Neural cell (in vitro differentiated cells): ENCODE results near the gene LAMA5. TPM values are rescaled to one million over a fixed set of nuclear protein-coding genes. Genes with fewer than 3 reads are reported as not detected.

ENCODE experiments used
- H2AFZ ChIP-seq: fragments of 200-600, 300-800 bp; sonication (generic), shearing (Covaris generic); 2 replicates; pipeline ENCODE4 v1.6.0; 2014; ENCODE audit warnings: low read depth, mild to moderate bottlenecking, antibody characterized with exemption, low read length, moderate library complexity
- H3F3A ChIP-seq: fragments of 200-600 bp; shearing (Covaris generic); 2 replicates; pipeline ENCODE4 v1.6.1; 2016; ENCODE audit warnings: mild to moderate bottlenecking, moderate library complexity, mixed read lengths, antibody characterized with exemption, low read length; ENCODE audit not compliant: insufficient read depth, poor library complexity, severe bottlenecking
- H3K27ac ChIP-seq: fragments of 200-600, 300-800 bp; sonication (generic), shearing (Covaris generic); 2 replicates; pipeline ENCODE4 v1.5.1; 2014; ENCODE audit warnings: mild to moderate bottlenecking, low read length, moderate library complexity
- H3K27me3 ChIP-seq: fragments of 300-800, 200-600 bp; sonication (generic), shearing (Covaris generic); 2 replicates; pipeline ENCODE4 v1.6.0; 2014; ENCODE audit warnings: mild to moderate bottlenecking, low read depth, low read length, moderate library complexity; ENCODE audit not compliant: insufficient read depth
- H3K36me3 ChIP-seq: fragments of 300-800, 200-600 bp; sonication (generic), shearing (Covaris generic); 2 replicates; pipeline ENCODE4 v1.5.1; 2014; ENCODE audit warnings: mild to moderate bottlenecking, antibody characterized with exemption, low read length, moderate library complexity; ENCODE audit not compliant: insufficient read depth
- H3K4me2 ChIP-seq: fragments of 300-800, 200-600 bp; sonication (generic), shearing (Covaris generic); 2 replicates; pipeline ENCODE4 v1.6.0; 2014; ENCODE audit warnings: mild to moderate bottlenecking, low read length
- H3K4me3 ChIP-seq: fragments of 300-800, 200-600 bp; sonication (generic), shearing (Covaris generic); 2 replicates; pipeline ENCODE4 v1.5.1; 2014; ENCODE audit warnings: mild to moderate bottlenecking, low read length, moderate library complexity
- H3K79me2 ChIP-seq: fragments of 200-600 bp; shearing (Covaris generic); replicated peaks from 2 replicates; pipeline ENCODE4 v1.6.0; 2014; ENCODE audit warnings: mild to moderate bottlenecking, low read length, moderate library complexity; ENCODE audit not compliant: insufficient read depth
- H3K9ac ChIP-seq: fragments of 300-800, 200-600 bp; sonication (generic), shearing (Covaris generic); 2 replicates; pipeline ENCODE4 v1.6.1; 2016; ENCODE audit warnings: mild to moderate bottlenecking, low read length, mixed read lengths
- H3K9me2 ChIP-seq: fragments of 200-600 bp; shearing (Covaris generic); 2 replicates; pipeline ENCODE4 v1.6.1; 2016; ENCODE audit warnings: mild to moderate bottlenecking, low read length, mixed read lengths; ENCODE audit not compliant: insufficient read depth
- H3K9me3 ChIP-seq: fragments of 200-600, 300-800 bp; sonication (generic), shearing (Covaris generic); 2 replicates; pipeline ENCODE4 v1.6.1; 2016; ENCODE audit warnings: mild to moderate bottlenecking, mixed run types, low read length, moderate library complexity, mixed read lengths
- H4K20me1 ChIP-seq: fragments of 200-600 bp; shearing (Covaris generic); 2 replicates; pipeline ENCODE4 v1.6.1; 2016; ENCODE audit warnings: mild to moderate bottlenecking, mixed run types; ENCODE audit not compliant: insufficient read depth
- EP300 ChIP-seq: fragments of 450-650 bp; conservative IDR thresholded peaks from 2 replicates; pipeline ENCODE4 v1.6.1; 2014; ENCODE audit warnings: antibody characterized with exemption, mild to moderate bottlenecking, moderate library complexity; ENCODE audit not compliant: poor library complexity, severe bottlenecking
- EZH2 ChIP-seq: fragments of 200-600, 300-800 bp; shearing (Covaris generic), sonication (generic); IDR thresholded peaks from 2 replicates; pipeline ENCODE4 v1.6.1; 2014; ENCODE audit warnings: antibody characterized with exemption, low read length, borderline replicate concordance, mild to moderate bottlenecking; ENCODE audit not compliant: insufficient read depth, poor library complexity, severe bottlenecking
- MXI1 ChIP-seq: fragments of 450-650 bp; conservative IDR thresholded peaks from 2 replicates; pipeline ENCODE4 v1.6.1; 2014; ENCODE audit warnings: antibody characterized with exemption, mild to moderate bottlenecking; ENCODE audit not compliant: poor library complexity, severe bottlenecking
- POLR2AphosphoS5 ChIP-seq: IDR thresholded peaks from 2 replicates; pipeline ENCODE4 v1.6.1; 2012
- RAD21 ChIP-seq: fragments of 450-650 bp; conservative IDR thresholded peaks from 2 replicates; pipeline ENCODE4 v1.6.1; 2014; ENCODE audit warnings: antibody characterized with exemption, mild to moderate bottlenecking, moderate library complexity
- SMC3 ChIP-seq: fragments of 450-650 bp; conservative IDR thresholded peaks from 2 replicates; pipeline ENCODE4 v1.6.1; 2014; ENCODE audit warnings: antibody characterized with exemption, mild to moderate bottlenecking, moderate library complexity; ENCODE audit not compliant: poor library complexity
- TAF1 ChIP-seq: IDR thresholded peaks from 2 replicates; pipeline ENCODE4 v1.6.1; 2012; ENCODE audit warnings: low read depth
- polyA plus RNA-seq: library from polyadenylated mRNA; depleted of rRNA; stranded (reverse); fragments of >200 nt; gene quantifications from 2 replicates; pipeline ENCODE4 v1.2.3, GENCODE V29; 2014
- TF ChIP-seq, protein P1 (sequence below): fragments of 450-650 bp; IDR thresholded peaks from 2 replicates; pipeline ENCODE4 v1.5.1; 2014; ENCODE audit warnings: antibody characterized with exemption, mild to moderate bottlenecking, moderate library complexity; ENCODE audit not compliant: poor library complexity, severe bottlenecking
- TF ChIP-seq, protein P2 (sequence below): IDR thresholded peaks from 2 replicates; pipeline ENCODE4 v1.6.1; 2012; ENCODE audit warnings: borderline replicate concordance

Gene LAMA5
- polyA plus RNA-seq, 1 donor from 2014 or later, result 27.2 TPM

DNA sequence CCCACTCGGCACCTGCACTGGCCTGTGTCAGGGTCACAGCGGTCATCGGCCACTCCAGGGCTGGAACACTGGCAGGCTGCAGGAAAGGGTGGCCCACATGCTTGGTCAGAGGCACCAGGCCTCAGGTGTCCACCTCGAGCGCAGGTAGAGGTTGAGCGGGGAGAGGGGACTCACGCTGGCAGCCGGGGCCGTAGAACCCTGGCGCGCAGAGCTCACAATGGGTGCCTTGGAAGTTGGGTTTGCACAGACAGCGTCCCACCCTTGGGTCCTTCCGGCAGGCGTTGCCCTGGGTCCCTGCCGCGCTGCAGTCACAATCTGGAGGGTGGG, 28.9 kb downstream of the LAMA5 start:
- no peak for TF ChIP-seq TAF1
- TF ChIP-seq, protein P1, sequence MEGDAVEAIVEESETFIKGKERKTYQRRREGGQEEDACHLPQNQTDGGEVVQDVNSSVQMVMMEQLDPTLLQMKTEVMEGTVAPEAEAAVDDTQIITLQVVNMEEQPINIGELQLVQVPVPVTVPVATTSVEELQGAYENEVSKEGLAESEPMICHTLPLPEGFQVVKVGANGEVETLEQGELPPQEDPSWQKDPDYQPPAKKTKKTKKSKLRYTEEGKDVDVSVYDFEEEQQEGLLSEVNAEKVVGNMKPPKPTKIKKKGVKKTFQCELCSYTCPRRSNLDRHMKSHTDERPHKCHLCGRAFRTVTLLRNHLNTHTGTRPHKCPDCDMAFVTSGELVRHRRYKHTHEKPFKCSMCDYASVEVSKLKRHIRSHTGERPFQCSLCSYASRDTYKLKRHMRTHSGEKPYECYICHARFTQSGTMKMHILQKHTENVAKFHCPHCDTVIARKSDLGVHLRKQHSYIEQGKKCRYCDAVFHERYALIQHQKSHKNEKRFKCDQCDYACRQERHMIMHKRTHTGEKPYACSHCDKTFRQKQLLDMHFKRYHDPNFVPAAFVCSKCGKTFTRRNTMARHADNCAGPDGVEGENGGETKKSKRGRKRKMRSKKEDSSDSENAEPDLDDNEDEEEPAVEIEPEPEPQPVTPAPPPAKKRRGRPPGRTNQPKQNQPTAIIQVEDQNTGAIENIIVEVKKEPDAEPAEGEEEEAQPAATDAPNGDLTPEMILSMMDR, result no peak
- TF ChIP-seq EP300, result no peak
- no peak for TF ChIP-seq POLR2AphosphoS5
- no peak for TF ChIP-seq MXI1
- TF ChIP-seq, protein P2, sequence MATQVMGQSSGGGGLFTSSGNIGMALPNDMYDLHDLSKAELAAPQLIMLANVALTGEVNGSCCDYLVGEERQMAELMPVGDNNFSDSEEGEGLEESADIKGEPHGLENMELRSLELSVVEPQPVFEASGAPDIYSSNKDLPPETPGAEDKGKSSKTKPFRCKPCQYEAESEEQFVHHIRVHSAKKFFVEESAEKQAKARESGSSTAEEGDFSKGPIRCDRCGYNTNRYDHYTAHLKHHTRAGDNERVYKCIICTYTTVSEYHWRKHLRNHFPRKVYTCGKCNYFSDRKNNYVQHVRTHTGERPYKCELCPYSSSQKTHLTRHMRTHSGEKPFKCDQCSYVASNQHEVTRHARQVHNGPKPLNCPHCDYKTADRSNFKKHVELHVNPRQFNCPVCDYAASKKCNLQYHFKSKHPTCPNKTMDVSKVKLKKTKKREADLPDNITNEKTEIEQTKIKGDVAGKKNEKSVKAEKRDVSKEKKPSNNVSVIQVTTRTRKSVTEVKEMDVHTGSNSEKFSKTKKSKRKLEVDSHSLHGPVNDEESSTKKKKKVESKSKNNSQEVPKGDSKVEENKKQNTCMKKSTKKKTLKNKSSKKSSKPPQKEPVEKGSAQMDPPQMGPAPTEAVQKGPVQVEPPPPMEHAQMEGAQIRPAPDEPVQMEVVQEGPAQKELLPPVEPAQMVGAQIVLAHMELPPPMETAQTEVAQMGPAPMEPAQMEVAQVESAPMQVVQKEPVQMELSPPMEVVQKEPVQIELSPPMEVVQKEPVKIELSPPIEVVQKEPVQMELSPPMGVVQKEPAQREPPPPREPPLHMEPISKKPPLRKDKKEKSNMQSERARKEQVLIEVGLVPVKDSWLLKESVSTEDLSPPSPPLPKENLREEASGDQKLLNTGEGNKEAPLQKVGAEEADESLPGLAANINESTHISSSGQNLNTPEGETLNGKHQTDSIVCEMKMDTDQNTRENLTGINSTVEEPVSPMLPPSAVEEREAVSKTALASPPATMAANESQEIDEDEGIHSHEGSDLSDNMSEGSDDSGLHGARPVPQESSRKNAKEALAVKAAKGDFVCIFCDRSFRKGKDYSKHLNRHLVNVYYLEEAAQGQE, result no peak
- TF ChIP-seq EZH2, result no peak
- Histone ChIP-seq H3F3A (no peaks in the 10 kb centered on the region), H3K4me2 (no peak overlapping the region), H3K9me3 (no peaks in the 10 kb centered on the region), H3K4me3 (no peak overlapping the region), H3K27ac (no peak overlapping the region), H2AFZ (no peak overlapping the region), H3K27me3 (no peaks in the 10 kb centered on the region), H3K79me2 (no peaks in the 10 kb centered on the region), H3K36me3 (no peaks in the 10 kb centered on the region), H4K20me1 (no peaks in the 10 kb centered on the region), H3K9me2 (no peaks in the 10 kb centered on the region), H3K9ac (no peak overlapping the region)

DNA sequence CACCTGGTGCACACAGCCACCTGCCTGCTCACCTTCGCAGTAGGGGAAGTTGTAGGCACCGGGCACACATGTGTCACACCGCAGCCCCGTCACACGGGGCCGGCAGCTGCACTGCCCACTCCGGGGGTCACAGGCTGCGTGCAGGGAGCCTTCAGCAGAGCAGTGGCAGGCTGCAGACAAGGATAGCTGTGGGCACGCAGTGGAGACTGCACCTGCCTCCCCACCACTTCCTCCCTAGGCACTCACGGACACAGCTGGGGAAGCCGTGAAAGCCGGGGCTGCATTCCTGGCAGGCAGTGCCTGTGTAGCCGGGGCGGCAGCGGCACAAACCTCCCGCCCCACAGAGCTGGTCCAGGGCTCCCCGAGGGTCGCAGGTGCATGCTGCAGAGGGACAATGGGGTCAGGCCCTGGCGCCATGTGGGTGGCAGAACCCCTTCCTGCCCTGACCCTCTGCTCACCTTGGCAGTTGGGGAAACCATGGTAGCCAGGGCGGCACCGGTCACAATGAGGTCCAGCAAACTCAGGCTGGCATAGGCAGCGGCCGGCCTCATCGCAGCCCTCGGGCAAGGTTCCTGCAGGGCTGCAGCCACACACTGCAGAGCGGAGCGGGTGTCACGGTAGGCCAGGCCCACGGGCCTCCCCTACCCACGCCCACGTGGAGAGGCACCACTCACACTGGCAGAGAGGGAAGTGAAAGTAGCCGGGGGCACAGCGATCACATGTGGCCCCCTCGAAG, 29.4 kb downstream of the LAMA5 start:
- Histone ChIP-seq H3K27ac (no peak overlapping the region), H4K20me1 (no peaks in the 10 kb centered on the region), H3K27me3 (no peaks in the 10 kb centered on the region), H3K9me2 (no peaks in the 10 kb centered on the region), H2AFZ (no peak overlapping the region), H3F3A (no peaks in the 10 kb centered on the region), H3K9ac (no peak overlapping the region), H3K4me2 (no peak overlapping the region), H3K4me3 (no peak overlapping the region), H3K79me2 (no peaks in the 10 kb centered on the region), H3K9me3 (no peaks in the 10 kb centered on the region), H3K36me3 (no peaks in the 10 kb centered on the region)
- TF ChIP-seq RAD21 (no peak), EP300 (no peak), TAF1 (no peak), EZH2 (no peak), POLR2AphosphoS5 (no peak), SMC3 (no peak), MXI1 (no peak)
- TF ChIP-seq, protein P1, result no peak
- TF ChIP-seq, protein P2, result no peak
